Suprapubic skin (tissue), 4 donors: ENCODE data around the gene TEX51. TPM values are rescaled to one million over a fixed set of nuclear protein-coding genes. Genes with fewer than 3 reads are reported as not detected.

ENCODE experiments used
- DNase-seq, 2 donors: peaks; one replicate each; pipeline ENCODE4 v3.0.0-alpha.2; 2019; ENCODE audit warnings: low spot score in 2 of 2
- H3K27ac ChIP-seq: fragments of 200-600 bp; sonication (generic); one replicate; pipeline ENCODE4 v1.5.1; 2019
- H3K27me3 ChIP-seq: fragments of 200-600 bp; sonication (generic); one replicate; pipeline ENCODE4 v1.5.1; 2019
- H3K36me3 ChIP-seq: fragments of 200-600 bp; sonication (generic); one replicate; pipeline ENCODE4 v1.5.1; 2019
- H3K4me1 ChIP-seq: fragments of 200-600 bp; sonication (generic); one replicate; pipeline ENCODE4 v1.5.1; 2019
- H3K4me3 ChIP-seq: fragments of 200-600 bp; sonication (generic); one replicate; pipeline ENCODE4 v1.5.1; 2019; ENCODE audit warnings: mild to moderate bottlenecking
- H3K9me3 ChIP-seq: fragments of 200-600 bp; sonication (generic); one replicate; pipeline ENCODE4 v1.5.1; 2019
- CTCF ChIP-seq, 2 donors: fragments of 200-600 bp in 1 of 2; fragments of 450-650 bp in 1 of 2; sonication (generic) in 1 of 2; IDR thresholded peaks; one replicate each; pipeline ENCODE4 v1.5.1; 2016 to 2019; ENCODE audit warnings: antibody characterized with exemption in 2 of 2, mild to moderate bottlenecking in 1 of 2, moderate library complexity in 1 of 2
- EP300 ChIP-seq: sonication (generic); formaldehyde crosslinking; IDR thresholded peaks from one replicate; pipeline ENCODE4 v1.6.1; 2017; ENCODE audit warnings: antibody characterized with exemption
- POLR2A ChIP-seq, 2 donors: fragments of 450-650 bp; IDR thresholded peaks; one replicate each; pipeline ENCODE4 v1.6.1; 2017; ENCODE audit warnings: antibody characterized with exemption in 2 of 2, mild to moderate bottlenecking in 2 of 2, moderate library complexity in 2 of 2
- POLR2AphosphoS5 ChIP-seq, 3 donors: sonication (generic); formaldehyde crosslinking; IDR thresholded peaks; one replicate each; pipeline ENCODE4 v1.6.1; 2017; ENCODE audit warnings: antibody characterized with exemption in 3 of 3
- WGBS: methylation state at CpG from one replicate; pipeline ENCODE4 v1.1.5; 2018; 5-methylcytosine and 5-hydroxymethylcytosine counted together
- total RNA-seq, 4 donors: library from RNA; depleted of rRNA; stranded (reverse); fragments of >200 nt; gene quantifications; one replicate each; pipeline ENCODE4 v1.1.0, GENCODE V29; 2016

Gene TEX51
- total RNA-seq, 4 donors from 2014 or later = not detected

DNA sequence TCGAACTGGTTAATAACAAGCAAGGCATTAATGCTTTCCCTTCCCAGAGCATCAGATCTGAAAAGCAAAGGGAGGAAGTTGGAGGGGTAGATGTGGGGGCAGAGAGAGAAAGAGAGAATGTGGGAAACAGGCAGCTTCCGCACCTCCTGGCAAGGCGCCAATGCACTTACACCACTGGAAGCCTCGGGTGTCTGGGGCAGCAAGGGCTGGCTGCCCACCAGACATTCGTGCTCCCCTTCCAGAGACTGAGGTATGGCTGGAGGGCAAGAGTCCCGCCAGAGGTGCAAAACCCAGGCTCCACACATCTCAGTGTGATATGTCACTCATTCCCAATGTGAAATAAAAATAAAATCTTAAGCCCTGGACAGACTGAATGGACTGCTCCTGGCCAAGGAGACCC, 46.4 kb downstream of the TEX51 start:
- TF ChIP-seq POLR2A (IDR thresholded peaks at IDR 0.05) = no peak
- no peak for TF ChIP-seq CTCF (IDR thresholded peaks at IDR 0.05)
- TF ChIP-seq POLR2AphosphoS5 (IDR thresholded peaks at IDR 0.05) = no peak
- TF ChIP-seq EP300 = no peak
- Histone ChIP-seq H3K27ac (no peak overlapping the region), H3K4me1 (no peaks in the 10 kb centered on the region), H3K36me3 (no peaks in the 10 kb centered on the region), H3K4me3 (no peak overlapping the region), H3K27me3 (peaks cover 3% of the 10 kb centered on the region), H3K9me3 (no peaks in the 10 kb centered on the region)
- no peak for DNase-seq
- WGBS = 26% methylated on average over 6 of the region's 6 CpGs

DNA sequence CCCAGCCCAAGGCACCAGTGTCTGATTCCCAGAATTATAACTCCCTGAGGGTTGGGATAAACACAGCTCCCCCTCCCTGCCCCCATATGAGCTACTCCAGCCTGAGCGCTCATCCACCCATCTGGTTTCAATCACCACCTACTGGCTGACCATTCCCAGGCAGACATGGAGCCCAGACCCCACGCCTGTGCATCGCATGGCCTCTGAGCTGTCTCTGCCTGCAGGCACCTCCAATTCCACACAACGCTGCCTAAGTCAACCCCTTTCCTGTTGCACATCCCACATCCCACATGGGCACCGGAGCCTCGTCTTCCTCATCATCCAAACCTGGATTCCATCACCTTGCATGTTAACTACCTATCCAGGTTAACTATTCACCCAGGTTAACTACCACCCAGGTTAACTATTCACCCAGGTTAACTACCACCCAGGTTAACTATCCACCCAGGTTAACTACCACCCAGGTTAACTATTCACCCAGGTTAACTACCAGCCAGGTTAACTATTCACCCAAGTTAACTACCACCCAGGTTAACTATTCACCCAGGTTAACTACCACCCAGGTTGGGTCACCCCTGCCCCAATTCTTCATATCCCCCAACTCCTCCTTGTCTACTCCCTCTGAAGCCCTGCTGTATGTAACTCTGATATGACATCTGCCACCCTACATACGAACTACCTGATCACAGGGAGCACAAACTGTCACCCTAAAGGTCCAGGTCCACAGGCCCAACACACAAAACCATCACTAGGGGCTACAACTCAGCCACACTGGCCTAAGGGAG, 47.8 kb downstream of the TEX51 start:
- Histone ChIP-seq H3K4me3 (no peak overlapping the region), H3K27ac (no peak overlapping the region), H3K9me3 (no peaks in the 10 kb centered on the region), H3K4me1 (no peaks in the 10 kb centered on the region), H3K36me3 (no peaks in the 10 kb centered on the region), H3K27me3 (peaks cover 3% of the 10 kb centered on the region)
- no peak for TF ChIP-seq POLR2AphosphoS5 (IDR thresholded peaks at IDR 0.05)
- TF ChIP-seq POLR2A (IDR thresholded peaks at IDR 0.05) = no peak
- no peak for TF ChIP-seq EP300
- no peak for TF ChIP-seq CTCF (IDR thresholded peaks at IDR 0.05)
- no peak for DNase-seq
- WGBS = 73% methylated on average over 7 of the region's 7 CpGs

GRCh38 chr2:126947103-126947429, 48.4 kb downstream of the TEX51 start:
- Histone ChIP-seq H3K9me3 (no peaks in the 10 kb centered on the region), H3K4me1 (no peaks in the 10 kb centered on the region), H3K36me3 (no peaks in the 10 kb centered on the region), H3K27me3 (peaks cover 3% of the 10 kb centered on the region), H3K27ac (no peak overlapping the region), H3K4me3 (no peak overlapping the region)
- 74% methylated on average over 6 of the region's 6 CpGs for WGBS
- no peak for DNase-seq
- TF ChIP-seq CTCF (IDR thresholded peaks at IDR 0.05) (no peak), POLR2A (IDR thresholded peaks at IDR 0.05) (no peak), EP300 (no peak), POLR2AphosphoS5 (IDR thresholded peaks at IDR 0.05) (no peak)

GRCh38 chr2:126949775-126950174, 51.1 kb downstream of the TEX51 start:
- no peak for DNase-seq
- WGBS = 82% methylated on average over 9 of the region's 9 CpGs
- Histone ChIP-seq H3K36me3 (no peaks in the 10 kb centered on the region), H3K27ac (no peak overlapping the region), H3K27me3 (peaks cover 3% of the 10 kb centered on the region), H3K9me3 (no peaks in the 10 kb centered on the region), H3K4me3 (no peak overlapping the region), H3K4me1 (no peaks in the 10 kb centered on the region)
- TF ChIP-seq POLR2AphosphoS5 (IDR thresholded peaks at IDR 0.05) = no peak
- no peak for TF ChIP-seq POLR2A (IDR thresholded peaks at IDR 0.05)
- TF ChIP-seq EP300 = no peak
- no peak for TF ChIP-seq CTCF (IDR thresholded peaks at IDR 0.05)

GRCh38 chr2:126950504-126950903, 51.8 kb downstream of the TEX51 start:
- Histone ChIP-seq H3K4me3 (no peak overlapping the region), H3K27ac (no peak overlapping the region), H3K9me3 (no peaks in the 10 kb centered on the region), H3K36me3 (no peaks in the 10 kb centered on the region), H3K4me1 (no peaks in the 10 kb centered on the region), H3K27me3 (peaks cover 3% of the 10 kb centered on the region)
- no peak for DNase-seq
- 73% methylated on average over 3 of the region's 3 CpGs for WGBS
- TF ChIP-seq EP300 = no peak
- TF ChIP-seq CTCF (IDR thresholded peaks at IDR 0.05) = no peak
- no peak for TF ChIP-seq POLR2AphosphoS5 (IDR thresholded peaks at IDR 0.05)

Other genes with a start within 250 kb of the TEX51 start
- 10 to 100 TPM; 21.3 to 43.7 (median 32.1) TPM for gene GYPC, start 242.7 kb upstream of the TEX51 start, total RNA-seq
- 10 to 100 TPM in 1 of 4 donors, 1 to 10 TPM in 3; 5.6 to 13.3 (median 8.8) TPM for gene BIN1, start 208.3 kb downstream of the TEX51 start, total RNA-seq